Measurements from ENCODE around the gene KCTD12.

The KCTD12 gene

GRCh38 chr13:76853921-76854608, 32.1 kb downstream of the KCTD12 start:
- no peak for DNase-seq

- no peak for DNase-seq
Observed at GRCh38 chr13:76853481-76853880, 32.7 kb downstream of the KCTD12 start.

GRCh38 chr13:76852986-76853385, 33.2 kb downstream of the KCTD12 start:
- DNase-seq, result no peak

- peak in 3 of 4 experiments; percentile 15 to 48 (median 38) for DNase-seq
Observed at GRCh38 chr13:76851961-76852360, 34.2 kb downstream of the KCTD12 start.

GRCh38 chr13:76849493-76849892, 36.7 kb downstream of the KCTD12 start:
- no peak for DNase-seq

GRCh38 chr13:76848596-76848995, 37.6 kb downstream of the KCTD12 start:
- DNase-seq, result peak; percentile 65 to 83 (median 80)

- DNase-seq, result peak in 1 of 4 experiments; percentile 17
Observed at GRCh38 chr13:76846363-76846762, 39.8 kb downstream of the KCTD12 start.

GRCh38 chr13:76845865-76846264, 40.3 kb downstream of the KCTD12 start:
- no peak for DNase-seq

- DNase-seq, result no peak
Observed at GRCh38 chr13:76845367-76845766, 40.8 kb downstream of the KCTD12 start.

- no peak for DNase-seq
Observed at GRCh38 chr13:76837801-76838200, 48.4 kb downstream of the KCTD12 start.

GRCh38 chr13:76836311-76836710, 49.9 kb downstream of the KCTD12 start:
- no peak for DNase-seq

GRCh38 chr13:76833441-76833954, 52.7 kb downstream of the KCTD12 start:
- no peak for DNase-seq

- no peak for DNase-seq
Observed at GRCh38 chr13:76832258-76832988, 53.8 kb downstream of the KCTD12 start.

- no peak for DNase-seq
Observed at GRCh38 chr13:76830805-76831204, 55.4 kb downstream of the KCTD12 start.

Measured in suppressor macrophage (primary cell).